SK-N-MC (cell line): ENCODE measurements around the gene PTPRG.

ENCODE experiments used
- EZH2 ChIP-seq: fragments of 200-600 bp; sonication (generic); IDR thresholded peaks from one replicate; pipeline ENCODE4 v1.6.1; 2017; ENCODE audit warnings: antibody characterized with exemption
- FOXP2 ChIP-seq: optimal IDR thresholded peaks from 2 replicates; pipeline ENCODE3; 2011; ENCODE audit warnings: mild to moderate bottlenecking, moderate library complexity; ENCODE audit not compliant: insufficient read depth; ENCODE audit errors: extremely low read length, control extremely low read depth
- POLR2AphosphoS5 ChIP-seq: IDR thresholded peaks from 2 replicates; pipeline ENCODE4 v1.6.1; 2012; ENCODE audit warnings: mild to moderate bottlenecking, low read depth, low read length, borderline replicate concordance

GRCh38 chr3:62051506-62051905, 490.1 kb downstream of the PTPRG start:
- no peak for TF ChIP-seq EZH2
- no peak for TF ChIP-seq POLR2AphosphoS5
- TF ChIP-seq FOXP2, result no peak
